Activated naive CD4-positive, alpha-beta T cell treated with anti-CD3 and anti-CD28 coated beads, Interleukin-2, amount 10 ng/mL, durations not matched to agents 7 days and 5 days (primary cell): ENCODE data around the gene RAPGEF6.

ENCODE experiments used
- CTCF ChIA-PET: fragments of 350-600 bp; sonication (Branson Sonifier 250); formaldehyde crosslinking; loops from one replicate; lab custom pipeline; 2021; ENCODE audit warnings: antibody characterized with exemption; lab: Charles Lee
- DNase-seq: peaks from one replicate; pipeline ENCODE4 v3.0.0-alpha.2; 2020
- H3K27ac Mint-ChIP-seq: one replicate; pipeline ENCODE4 v1.8.0; 2021; ENCODE audit warnings: mild to moderate bottlenecking, moderate library complexity, mixed read lengths
- H3K27me3 Mint-ChIP-seq: one replicate; pipeline ENCODE4 v1.8.0; 2021; ENCODE audit warnings: mild to moderate bottlenecking, mixed read lengths
- H3K36me3 Mint-ChIP-seq: one replicate; pipeline ENCODE4 v1.8.0; 2021; ENCODE audit warnings: mixed read lengths
- H3K4me1 Mint-ChIP-seq: one replicate; pipeline ENCODE4 v1.8.0; 2021; ENCODE audit warnings: mixed read lengths
- H3K4me3 Mint-ChIP-seq: one replicate; pipeline ENCODE4 v1.8.0; 2021; ENCODE audit warnings: mild to moderate bottlenecking, moderate library complexity, mixed read lengths
- H3K9me3 Mint-ChIP-seq: one replicate; pipeline ENCODE4 v1.8.0; 2021; ENCODE audit warnings: mixed read lengths

Gene RAPGEF6

DNA sequence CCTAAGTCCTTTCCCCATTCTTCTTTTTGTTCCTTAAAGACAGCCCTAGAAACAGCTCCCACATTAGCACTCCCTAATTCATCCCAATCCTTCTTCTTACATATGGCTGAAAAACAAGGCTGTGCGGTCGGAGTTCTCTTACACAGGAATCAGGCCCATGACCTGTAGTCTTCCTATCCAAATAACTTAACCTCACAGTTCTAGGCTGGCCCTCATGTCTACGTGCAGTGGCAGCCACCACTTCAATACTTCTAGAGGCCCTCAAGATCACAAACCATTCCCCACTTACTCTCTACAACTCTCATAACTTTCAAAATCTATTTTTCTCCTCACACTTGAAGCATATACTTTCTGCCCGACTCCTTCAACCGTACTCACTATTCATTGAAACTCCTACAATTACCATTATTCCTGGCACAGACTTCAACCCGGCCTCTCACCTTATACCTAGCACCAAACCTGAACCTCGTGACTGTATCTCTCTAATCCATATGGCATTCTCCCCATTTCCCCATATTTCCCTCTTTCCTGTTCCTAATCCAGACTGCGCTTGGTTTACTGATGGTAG, 59.3 kb downstream of the RAPGEF6 start:
- H3K27me3 Mint-ChIP-seq: no peaks in the 10 kb centered on the region
- no peak overlapping the region for H3K27ac Mint-ChIP-seq
- H3K4me1 Mint-ChIP-seq: peaks cover 4% of the 10 kb centered on the region
- peaks cover 48% of the 10 kb centered on the region for H3K36me3 Mint-ChIP-seq
- H3K9me3 Mint-ChIP-seq: peaks cover 15% of the 10 kb centered on the region
- CTCF ChIA-PET: interaction anchor here (0.6 to 1.2 kb wide), 2 partner anchors 14 to 541 kb away, joined by 3 read pairs; no protein-coding TSS in a partner anchor
- no peak for DNase-seq
- no peak overlapping the region for H3K4me3 Mint-ChIP-seq

DNA sequence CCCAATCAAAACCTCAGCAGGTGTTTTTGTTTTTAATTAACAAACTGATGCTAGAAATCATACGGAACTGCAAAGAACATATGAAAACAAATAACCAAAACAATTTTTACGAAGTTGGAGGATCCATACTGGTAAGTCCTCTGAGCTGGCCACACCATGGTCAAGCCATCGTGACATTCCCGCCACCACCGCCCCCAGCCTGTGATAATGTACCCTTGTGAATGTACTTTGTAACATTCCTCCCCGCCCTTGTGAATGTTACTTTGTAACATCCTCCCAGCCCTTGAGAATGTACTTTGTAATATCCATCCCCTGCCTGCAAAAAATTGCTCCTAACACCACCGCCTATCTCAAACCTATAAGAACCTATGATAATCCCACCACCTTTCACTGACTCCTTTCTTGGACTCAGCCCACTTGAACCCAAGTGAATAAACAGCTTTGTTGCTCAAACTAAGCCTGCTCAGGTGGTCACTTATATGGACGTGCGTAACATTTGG, 63.3 kb downstream of the RAPGEF6 start:
- no peak overlapping the region for H3K4me3 Mint-ChIP-seq
- H3K9me3 Mint-ChIP-seq: peaks cover 7% of the 10 kb centered on the region
- DNase-seq: no peak
- H3K36me3 Mint-ChIP-seq: peaks cover 36% of the 10 kb centered on the region
- no peaks in the 10 kb centered on the region for H3K27me3 Mint-ChIP-seq
- CTCF ChIA-PET: interaction anchor here (1.5 kb wide), 1 partner anchor 436 kb away, joined by 5 read pairs; no protein-coding TSS in a partner anchor
- peaks cover 8% of the 10 kb centered on the region for H3K4me1 Mint-ChIP-seq
- H3K27ac Mint-ChIP-seq: no peak overlapping the region

DNA sequence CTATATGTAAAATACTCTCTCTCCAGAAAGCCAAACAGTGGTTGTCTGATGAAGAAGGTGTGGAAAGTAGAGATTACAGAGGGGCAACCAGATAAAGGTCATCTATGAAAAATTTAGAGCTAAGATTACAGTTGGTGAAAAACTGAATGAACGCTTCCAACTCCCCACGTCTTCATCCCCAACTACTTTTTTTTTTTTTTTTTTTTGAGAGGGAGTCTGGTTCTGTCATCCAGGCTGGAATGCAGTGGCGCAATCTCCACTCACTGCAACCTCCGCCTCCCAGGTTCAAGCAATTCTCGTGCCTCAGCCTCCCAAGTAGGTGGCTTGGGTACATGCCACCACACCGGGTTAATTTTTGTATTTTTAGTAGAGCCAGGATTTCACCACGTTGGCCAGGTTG, 64.3 kb downstream of the RAPGEF6 start:
- H3K36me3 Mint-ChIP-seq: peaks cover 38% of the 10 kb centered on the region
- H3K27ac Mint-ChIP-seq: no peak overlapping the region
- CTCF ChIA-PET: interaction anchor here (0.7 to 1.5 kb wide), 2 partner anchors 285 to 437 kb away, joined by 3 to 5 read pairs; no protein-coding TSS in a partner anchor
- H3K27me3 Mint-ChIP-seq: no peaks in the 10 kb centered on the region
- peaks cover 7% of the 10 kb centered on the region for H3K9me3 Mint-ChIP-seq
- peaks cover 8% of the 10 kb centered on the region for H3K4me1 Mint-ChIP-seq
- no peak overlapping the region for H3K4me3 Mint-ChIP-seq
- DNase-seq: no peak

DNA sequence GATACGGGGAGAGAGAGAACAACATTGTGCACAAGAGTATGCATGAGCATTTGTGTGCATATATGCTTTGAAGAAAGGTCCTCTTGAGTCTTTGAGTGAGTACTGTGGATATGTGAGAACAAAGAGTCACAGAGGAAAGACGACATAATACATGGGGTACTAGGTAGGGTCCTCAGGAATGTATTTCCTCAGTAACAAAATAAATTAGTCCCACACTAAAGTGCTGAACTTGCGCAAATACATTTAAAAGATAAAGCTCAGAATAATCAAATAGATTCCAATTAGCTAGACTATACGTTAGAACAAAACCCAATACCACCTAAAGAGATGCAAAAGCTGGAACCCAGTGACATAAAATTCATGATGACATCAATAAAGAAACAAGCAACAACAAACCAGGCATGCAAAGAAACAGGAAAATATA, 70.8 kb downstream of the RAPGEF6 start:
- Mint-ChIP-seq H3K9me3 (no peaks in the 10 kb centered on the region), H3K27me3 (no peaks in the 10 kb centered on the region), H3K4me1 (peaks cover 20% of the 10 kb centered on the region), H3K4me3 (no peak overlapping the region), H3K36me3 (peaks cover 34% of the 10 kb centered on the region), H3K27ac (no peak overlapping the region)
- CTCF ChIA-PET: interaction anchor here (0.6 to 1.4 kb wide), 5 partner anchors 10 to 445 kb away, joined by 3 to 6 read pairs (median 3); no protein-coding TSS in a partner anchor
- no peak for DNase-seq

DNA sequence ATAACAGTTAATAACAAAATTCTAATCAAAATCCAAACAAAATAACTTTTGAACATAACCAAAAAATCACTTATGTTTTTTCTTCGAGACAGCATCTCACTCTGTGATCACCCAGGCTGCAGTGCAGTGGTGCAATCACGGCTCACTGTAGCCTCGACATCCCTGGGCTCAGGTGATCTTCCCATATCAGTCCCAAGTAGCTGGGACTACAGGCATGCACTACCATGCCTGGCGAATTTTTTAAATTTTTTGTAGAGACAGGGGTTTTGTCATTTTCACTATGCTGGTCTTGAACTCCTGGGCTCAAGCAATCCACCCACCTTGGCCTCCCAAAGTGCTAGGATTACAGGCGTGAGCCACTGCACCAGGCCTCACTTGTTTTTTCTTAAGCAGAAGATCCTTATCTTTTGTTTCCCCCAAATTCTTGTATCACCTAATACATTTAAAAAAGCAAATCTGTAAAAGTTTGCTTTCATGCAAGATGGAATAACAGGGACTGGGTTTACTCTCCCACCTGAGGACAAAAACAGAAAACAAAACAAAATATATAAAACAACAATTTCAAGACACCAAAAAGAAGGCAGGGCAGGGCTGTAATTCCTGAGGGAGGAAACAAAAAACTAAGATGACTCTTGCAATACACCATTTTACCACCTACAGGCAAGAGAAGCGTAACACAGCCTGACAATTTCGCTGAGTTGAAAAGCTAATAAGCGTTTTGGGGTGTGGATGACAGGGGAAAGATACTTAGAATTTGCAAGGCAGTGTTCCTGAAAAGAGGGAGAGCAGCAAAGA, 71.4 kb downstream of the RAPGEF6 start:
- H3K4me1 Mint-ChIP-seq: peaks cover 20% of the 10 kb centered on the region
- no peak overlapping the region for H3K27ac Mint-ChIP-seq
- DNase-seq: no peak
- H3K36me3 Mint-ChIP-seq: peaks cover 34% of the 10 kb centered on the region
- H3K9me3 Mint-ChIP-seq: no peaks in the 10 kb centered on the region
- CTCF ChIA-PET: interaction anchor here (0.6 to 1.4 kb wide), 4 partner anchors 9 to 25 kb away, joined by 3 to 6 read pairs (median 3); no protein-coding TSS in a partner anchor
- H3K27me3 Mint-ChIP-seq: no peaks in the 10 kb centered on the region
- no peak overlapping the region for H3K4me3 Mint-ChIP-seq

DNA sequence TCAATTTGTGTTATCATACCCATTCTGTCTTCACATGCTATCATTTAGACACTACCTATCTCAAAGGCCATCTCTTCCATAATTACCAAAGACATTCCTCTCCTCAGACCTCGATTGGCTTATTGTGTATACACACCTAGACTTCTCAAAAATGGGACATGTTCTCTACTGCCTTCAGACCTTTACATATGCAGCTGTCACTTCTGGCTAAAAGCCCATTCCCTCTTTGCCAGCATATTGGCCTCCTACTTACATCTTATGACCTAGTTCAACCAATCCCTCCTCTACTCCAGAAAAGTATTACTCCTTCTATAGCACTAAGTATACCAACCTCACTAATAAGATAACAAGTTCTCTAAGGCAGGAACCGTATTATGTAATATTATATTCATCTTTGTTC, 84.4 kb downstream of the RAPGEF6 start:
- no peaks in the 10 kb centered on the region for H3K9me3 Mint-ChIP-seq
- no peak overlapping the region for H3K27ac Mint-ChIP-seq
- no peaks in the 10 kb centered on the region for H3K27me3 Mint-ChIP-seq
- H3K4me3 Mint-ChIP-seq: no peak overlapping the region
- H3K36me3 Mint-ChIP-seq: peaks cover 51% of the 10 kb centered on the region
- no peak for DNase-seq
- H3K4me1 Mint-ChIP-seq: peaks cover 56% of the 10 kb centered on the region
- CTCF ChIA-PET: interaction anchor here (2.4 kb wide), 1 partner anchor 39 kb away, joined by 9 read pairs; no protein-coding TSS in a partner anchor

DNA sequence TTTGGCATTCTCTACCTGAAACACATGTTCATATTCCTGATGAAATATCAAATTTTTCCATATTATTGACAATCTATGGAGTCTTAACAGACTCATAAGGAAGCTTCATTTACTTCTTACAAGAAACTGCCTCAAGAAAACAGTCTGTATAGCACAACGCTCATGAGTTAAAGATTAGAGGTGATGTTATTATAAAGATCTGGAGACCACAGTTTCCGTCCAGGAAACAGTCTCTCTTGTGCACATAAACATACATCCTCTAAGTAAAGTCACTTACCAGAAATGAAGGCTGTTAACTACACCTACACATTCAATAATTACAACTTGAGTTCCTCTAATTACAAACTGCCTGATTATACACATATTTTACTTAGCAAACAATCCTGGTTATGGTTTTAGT, 86.9 kb downstream of the RAPGEF6 start:
- CTCF ChIA-PET: interaction anchor here (1.0 to 2.6 kb wide), 5 partner anchors 15 to 459 kb away, joined by 3 to 12 read pairs (median 6); no protein-coding TSS in a partner anchor
- H3K4me1 Mint-ChIP-seq: peaks cover 70% of the 10 kb centered on the region
- no peak for DNase-seq
- H3K36me3 Mint-ChIP-seq: peaks cover 48% of the 10 kb centered on the region
- peak overlapping the region; percentile 92 for H3K4me3 Mint-ChIP-seq
- peak overlapping the region; percentile 97 for H3K27ac Mint-ChIP-seq
- H3K27me3 Mint-ChIP-seq: no peaks in the 10 kb centered on the region
- no peaks in the 10 kb centered on the region for H3K9me3 Mint-ChIP-seq

DNA sequence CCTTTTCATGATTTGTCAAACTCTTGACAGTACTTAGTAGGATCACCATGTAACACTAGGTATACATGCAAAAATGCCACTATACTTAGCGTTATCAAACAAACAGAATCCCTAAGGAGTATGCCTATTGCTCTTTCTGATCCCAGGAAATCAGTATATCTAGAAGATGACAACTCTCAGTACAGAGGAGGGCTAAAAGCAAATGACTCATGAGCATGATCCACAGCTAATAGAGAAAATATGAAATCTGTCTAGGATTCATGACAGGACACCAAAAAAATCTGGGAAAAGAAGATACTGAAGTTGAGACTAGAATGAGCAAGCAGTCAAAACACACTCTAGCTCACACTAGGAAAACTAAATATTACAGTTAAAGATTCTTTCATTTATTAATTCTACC, 89.2 kb downstream of the RAPGEF6 start:
- Mint-ChIP-seq H3K9me3 (no peaks in the 10 kb centered on the region), H3K27ac (peak overlapping the region; percentile 71), H3K27me3 (no peaks in the 10 kb centered on the region), H3K4me3 (peak overlapping the region; percentile 76), H3K36me3 (peaks cover 52% of the 10 kb centered on the region), H3K4me1 (peaks cover 78% of the 10 kb centered on the region)
- CTCF ChIA-PET: no interaction called here
- no peak for DNase-seq

DNA sequence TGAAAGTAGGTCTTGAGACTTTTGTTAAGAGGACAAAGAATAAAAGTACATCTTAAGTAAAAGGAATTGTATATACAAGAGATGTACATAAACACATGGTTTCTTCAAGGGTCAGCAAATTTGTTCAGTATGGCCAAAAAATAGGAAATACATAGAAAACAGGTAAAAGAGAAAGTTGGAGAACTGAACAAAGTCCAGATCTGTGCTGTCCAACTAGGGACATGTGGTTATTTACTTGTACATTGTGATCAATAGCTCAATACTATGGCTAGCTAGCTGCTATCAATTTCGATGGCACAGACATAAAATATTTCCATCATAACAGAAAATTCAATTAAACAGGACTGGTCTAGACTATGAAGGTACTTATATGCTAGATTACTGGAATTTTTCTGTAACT, 92.3 kb downstream of the RAPGEF6 start:
- no peak overlapping the region for H3K4me3 Mint-ChIP-seq
- peaks cover 55% of the 10 kb centered on the region for H3K36me3 Mint-ChIP-seq
- H3K27me3 Mint-ChIP-seq: no peaks in the 10 kb centered on the region
- peaks cover 74% of the 10 kb centered on the region for H3K4me1 Mint-ChIP-seq
- H3K27ac Mint-ChIP-seq: no peak overlapping the region
- DNase-seq: no peak
- no peaks in the 10 kb centered on the region for H3K9me3 Mint-ChIP-seq
- CTCF ChIA-PET: no interaction called here

DNA sequence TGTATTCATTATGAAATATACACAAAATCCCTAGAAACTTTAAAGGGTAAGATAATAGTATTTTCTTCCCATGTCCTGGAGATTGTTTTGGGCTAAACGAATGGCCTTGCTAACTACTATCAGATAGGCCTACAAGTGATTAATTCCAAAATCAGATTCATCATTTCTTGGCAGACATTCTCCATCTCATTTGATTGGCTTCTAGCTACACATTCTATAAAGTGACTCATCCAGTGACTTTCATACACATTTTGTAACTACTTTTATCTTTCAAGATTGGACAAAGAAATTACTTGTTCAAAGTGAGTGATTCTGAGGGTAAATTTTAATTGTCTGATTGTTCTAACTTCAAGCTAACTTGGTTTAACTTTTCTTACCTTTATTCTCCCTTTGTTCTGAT, 93.3 kb downstream of the RAPGEF6 start:
- CTCF ChIA-PET: interaction anchor here (0.7 to 1.1 kb wide), 2 partner anchors 9 to 15 kb away, joined by 3 to 5 read pairs; no protein-coding TSS in a partner anchor

DNA sequence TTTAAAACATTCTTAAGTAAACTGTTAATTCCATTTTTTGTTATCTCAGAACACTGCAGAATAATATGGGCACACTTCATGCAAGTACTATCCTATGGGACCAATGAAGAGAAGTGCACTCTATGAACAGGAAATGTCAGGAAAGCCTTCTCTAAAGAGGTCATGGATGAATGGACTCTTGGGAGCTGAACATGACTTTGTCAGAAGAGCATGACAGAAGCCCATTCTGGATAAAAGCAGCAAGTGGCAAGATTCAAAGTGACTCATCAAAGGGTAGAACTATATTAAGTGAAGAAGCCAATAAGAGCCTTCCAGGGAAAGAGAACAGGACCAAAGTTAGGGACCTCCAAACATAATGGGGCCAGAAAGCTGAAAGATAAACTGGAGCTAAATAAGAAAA, 94.0 kb downstream of the RAPGEF6 start:
- H3K27me3 Mint-ChIP-seq: no peaks in the 10 kb centered on the region
- H3K9me3 Mint-ChIP-seq: no peaks in the 10 kb centered on the region
- CTCF ChIA-PET: interaction anchor here (1.1 kb wide), 1 partner anchor 8 kb away, joined by 5 read pairs; no protein-coding TSS in a partner anchor
- no peak overlapping the region for H3K27ac Mint-ChIP-seq
- H3K4me3 Mint-ChIP-seq: no peak overlapping the region
- peaks cover 81% of the 10 kb centered on the region for H3K4me1 Mint-ChIP-seq
- DNase-seq: no peak
- peaks cover 59% of the 10 kb centered on the region for H3K36me3 Mint-ChIP-seq

More for the DNA sequence above, 93.3 kb downstream of the RAPGEF6 start:
- no peak overlapping the region for H3K27ac Mint-ChIP-seq
- no peak overlapping the region for H3K4me3 Mint-ChIP-seq
- peaks cover 55% of the 10 kb centered on the region for H3K36me3 Mint-ChIP-seq
- H3K27me3 Mint-ChIP-seq: no peaks in the 10 kb centered on the region
- no peak for DNase-seq
- H3K9me3 Mint-ChIP-seq: no peaks in the 10 kb centered on the region
- peaks cover 75% of the 10 kb centered on the region for H3K4me1 Mint-ChIP-seq

DNA sequence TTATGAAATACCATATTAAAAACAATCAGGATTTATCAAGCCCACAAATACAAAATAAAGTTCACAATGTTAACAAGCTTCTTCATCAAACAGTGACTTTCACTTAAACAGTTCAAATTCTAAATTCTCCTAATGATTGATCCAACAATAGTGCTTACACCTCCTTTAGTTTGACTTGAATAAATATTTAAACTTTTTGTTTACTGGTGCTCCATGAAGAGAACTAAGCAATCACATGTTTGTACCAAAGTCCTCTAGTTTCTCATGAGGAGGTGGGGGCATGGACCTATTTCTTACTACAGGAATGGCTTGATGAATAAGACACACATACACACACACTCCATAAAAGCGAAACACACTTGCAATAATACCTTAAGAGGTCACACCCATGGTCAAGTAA, 95.8 kb downstream of the RAPGEF6 start:
- CTCF ChIA-PET: no interaction called here
- Mint-ChIP-seq H3K27ac (no peak overlapping the region), H3K4me1 (peaks cover 81% of the 10 kb centered on the region), H3K4me3 (no peak overlapping the region), H3K27me3 (no peaks in the 10 kb centered on the region), H3K9me3 (no peaks in the 10 kb centered on the region), H3K36me3 (peaks cover 54% of the 10 kb centered on the region)
- DNase-seq: no peak

DNA sequence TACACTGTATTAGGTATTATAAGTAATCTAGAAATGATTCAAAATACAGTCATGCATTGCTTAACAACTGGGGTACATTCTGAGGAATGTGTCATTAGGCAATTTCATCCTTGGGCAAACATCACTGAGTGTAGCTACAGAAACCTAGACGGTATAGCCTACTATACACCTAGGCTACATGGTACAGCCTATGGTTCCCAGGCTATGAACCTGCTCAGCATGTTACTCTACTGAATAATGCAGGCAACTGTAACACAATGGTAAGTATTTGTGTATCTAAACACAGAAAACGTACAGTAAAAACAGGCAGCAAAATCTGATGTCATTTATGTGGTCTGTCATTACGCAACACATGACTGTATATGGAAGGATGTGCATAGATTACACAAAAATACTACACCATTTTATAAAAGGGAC, 96.8 kb downstream of the RAPGEF6 start:
- CTCF ChIA-PET: no interaction called here
- H3K9me3 Mint-ChIP-seq: no peaks in the 10 kb centered on the region
- no peaks in the 10 kb centered on the region for H3K27me3 Mint-ChIP-seq

DNA sequence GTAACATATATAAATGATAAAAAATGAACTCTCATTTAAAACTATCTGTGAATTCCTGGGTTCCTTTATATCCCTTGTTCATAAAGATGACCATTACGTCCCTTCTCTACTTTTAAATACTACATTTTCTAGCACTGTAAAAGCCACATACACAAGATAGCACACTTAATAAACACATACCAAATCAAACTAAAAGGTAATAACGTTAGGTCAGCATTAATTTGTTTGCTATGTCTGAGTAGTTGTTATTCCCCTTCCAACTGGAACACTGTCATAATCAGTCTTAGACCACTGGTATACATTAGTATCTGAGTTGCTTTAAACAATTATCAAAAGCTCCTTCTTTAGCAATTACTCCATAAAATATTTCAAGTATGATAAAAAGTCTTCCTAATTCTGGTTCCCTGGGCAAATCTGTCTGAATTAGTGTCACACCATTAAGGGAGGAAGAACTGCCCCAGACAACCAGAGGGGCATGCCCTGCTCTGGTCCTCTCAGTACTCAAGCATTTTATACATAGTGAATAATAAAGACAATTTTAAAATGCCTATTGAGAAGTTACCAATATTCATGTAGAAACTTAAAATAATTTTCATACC, 98.1 kb downstream of the RAPGEF6 start:
- CTCF ChIA-PET: no interaction called here
- no peaks in the 10 kb centered on the region for H3K9me3 Mint-ChIP-seq
- H3K27me3 Mint-ChIP-seq: no peaks in the 10 kb centered on the region
- H3K27ac Mint-ChIP-seq: peak overlapping the region; percentile 61
- peak overlapping the region; percentile 5 for H3K4me3 Mint-ChIP-seq
- peaks cover 82% of the 10 kb centered on the region for H3K4me1 Mint-ChIP-seq
- H3K36me3 Mint-ChIP-seq: peaks cover 44% of the 10 kb centered on the region
- no peak for DNase-seq

More for the DNA sequence above, 96.8 kb downstream of the RAPGEF6 start:
- peaks cover 49% of the 10 kb centered on the region for H3K36me3 Mint-ChIP-seq
- DNase-seq: no peak
- peaks cover 82% of the 10 kb centered on the region for H3K4me1 Mint-ChIP-seq
- no peak overlapping the region for H3K27ac Mint-ChIP-seq
- H3K4me3 Mint-ChIP-seq: no peak overlapping the region
